Mesendoderm (in vitro differentiated cells): ENCODE data around the gene CHD6.
A peak's percentile ranks its signal among the peaks of the same experiment; 100 is the strongest.

ENCODE experiments used
- DNase-seq: peaks from one replicate; pipeline ENCODE4 v3.0.0; 2013
- H2AK5ac ChIP-seq: 2 replicates; pipeline ENCODE4 v1.6.1; 2013; ENCODE audit warnings: low read length, inconsistent platforms
- H2BK120ac ChIP-seq: 2 replicates; pipeline ENCODE4 v1.6.1; 2013; ENCODE audit warnings: low read depth, mild to moderate bottlenecking, low read length, moderate library complexity, mixed read lengths
- H2BK15ac ChIP-seq: replicated peaks from 2 replicates; pipeline ENCODE4 v1.6.1; 2013; ENCODE audit warnings: low read depth, mild to moderate bottlenecking, moderate library complexity
- H2BK5ac ChIP-seq: 2 replicates; pipeline ENCODE4 v1.6.1; 2013; ENCODE audit warnings: low read length, inconsistent platforms
- H3K18ac ChIP-seq: 2 replicates; pipeline ENCODE4 v1.6.1; 2013; ENCODE audit warnings: mild to moderate bottlenecking, low read length, mixed read lengths
- H3K23ac ChIP-seq: one replicate; pipeline ENCODE4 v1.6.1; 2013; ENCODE audit warnings: low read length
- H3K27ac ChIP-seq: 2 replicates; pipeline ENCODE4 v1.5.1; 2013; ENCODE audit warnings: low read depth, mild to moderate bottlenecking, inconsistent platforms, low read length, moderate library complexity
- H3K27me3 ChIP-seq: 2 replicates; pipeline ENCODE4 v1.6.1; 2013; ENCODE audit warnings: low read length, control low read depth, mild to moderate bottlenecking, inconsistent platforms; ENCODE audit not compliant: insufficient read depth, poor library complexity
- H3K36me3 ChIP-seq: 2 replicates; pipeline ENCODE4 v1.6.1; 2013; ENCODE audit warnings: low read length, inconsistent platforms; ENCODE audit not compliant: control insufficient read depth, insufficient read depth
- H3K4ac ChIP-seq: one replicate; pipeline ENCODE4 v1.6.1; 2013; ENCODE audit warnings: low read depth, mild to moderate bottlenecking, low read length, moderate library complexity
- H3K4me1 ChIP-seq: 2 replicates; pipeline ENCODE4 v1.6.1; 2013; ENCODE audit warnings: low read depth, low read length, inconsistent platforms; ENCODE audit not compliant: control insufficient read depth
- H3K4me2 ChIP-seq: 2 replicates; pipeline ENCODE4 v1.6.1; 2013; ENCODE audit warnings: low read length
- H3K4me3 ChIP-seq: 2 replicates; pipeline ENCODE4 v1.5.1; 2013; ENCODE audit warnings: mild to moderate bottlenecking, low read length
- H3K56ac ChIP-seq: one replicate; pipeline ENCODE4 v1.6.1; 2013; ENCODE audit warnings: low read length
- H3K79me1 ChIP-seq: 2 replicates; pipeline ENCODE4 v1.6.1; 2013; ENCODE audit warnings: low read length, inconsistent platforms
- H3K79me2 ChIP-seq: 2 replicates; pipeline ENCODE4 v1.6.1; 2013; ENCODE audit warnings: mild to moderate bottlenecking, low read length; ENCODE audit not compliant: control insufficient read depth, insufficient read depth
- H3K9ac ChIP-seq: 2 replicates; pipeline ENCODE4 v1.6.1; 2013; ENCODE audit warnings: low read length, inconsistent platforms
- H4K5ac ChIP-seq: one replicate; pipeline ENCODE4 v1.6.1; 2013; ENCODE audit warnings: low read length
- H4K8ac ChIP-seq: one replicate; pipeline ENCODE4 v1.6.1; 2013; ENCODE audit warnings: low read depth, mild to moderate bottlenecking, control low read depth, low read length, moderate library complexity
- WGBS: extraction: QIAGEN DNeasy Blood & Tissue Kit; methylation state at CpG from one replicate; pipeline ENCODE4 v1.1.7; 2013; ENCODE audit warnings: low lambda C conversion rate, missing lambda C conversion rate; ENCODE audit not compliant: insufficient coverage; ENCODE audit errors: extremely low coverage; 5-methylcytosine and 5-hydroxymethylcytosine counted together

The CHD6 gene

DNA sequence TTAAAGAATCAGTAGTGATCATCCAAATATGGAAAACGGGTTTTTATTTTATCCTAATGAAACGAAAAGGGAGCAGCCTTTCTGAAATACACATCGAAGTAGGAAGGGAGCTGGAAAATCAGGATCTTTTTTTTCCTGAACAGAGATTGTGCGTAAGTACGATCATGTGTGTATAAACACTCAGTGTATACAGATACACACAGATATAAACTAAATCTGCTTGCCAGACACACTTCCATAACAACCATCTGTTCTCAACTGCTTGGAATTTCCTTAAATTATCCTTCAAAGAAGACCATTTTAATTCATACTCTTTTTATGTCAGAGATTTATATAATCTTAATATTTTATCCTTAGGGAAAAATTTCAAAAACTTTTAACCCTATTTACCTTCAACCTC, 110.7 kb downstream of the CHD6 start:
- H3K23ac ChIP-seq = no peak overlapping the region
- WGBS = no CpG with 5 or more reads among the region's 5 CpGs
- no peaks in the 10 kb centered on the region for H3K79me2 ChIP-seq
- H3K56ac ChIP-seq = no peak overlapping the region
- no peak overlapping the region for H2BK5ac ChIP-seq
- no peak overlapping the region for H3K9ac ChIP-seq
- no peak overlapping the region for H2BK15ac ChIP-seq
- H3K4me2 ChIP-seq = no peak overlapping the region
- H4K8ac ChIP-seq = no peak overlapping the region
- no peaks in the 10 kb centered on the region for H3K27me3 ChIP-seq
- no peak overlapping the region for H3K18ac ChIP-seq
- H3K36me3 ChIP-seq = no peaks in the 10 kb centered on the region
- no peak overlapping the region for H3K4me3 ChIP-seq
- no peak overlapping the region for H3K27ac ChIP-seq
- no peak for DNase-seq
- H3K4ac ChIP-seq = no peak overlapping the region
- H2AK5ac ChIP-seq = no peak overlapping the region
- no peak overlapping the region for H4K5ac ChIP-seq
- peaks cover 5% of the 10 kb centered on the region for H3K79me1 ChIP-seq
- H2BK120ac ChIP-seq = no peak overlapping the region
- peaks cover under 1% of the 10 kb centered on the region for H3K4me1 ChIP-seq

DNA sequence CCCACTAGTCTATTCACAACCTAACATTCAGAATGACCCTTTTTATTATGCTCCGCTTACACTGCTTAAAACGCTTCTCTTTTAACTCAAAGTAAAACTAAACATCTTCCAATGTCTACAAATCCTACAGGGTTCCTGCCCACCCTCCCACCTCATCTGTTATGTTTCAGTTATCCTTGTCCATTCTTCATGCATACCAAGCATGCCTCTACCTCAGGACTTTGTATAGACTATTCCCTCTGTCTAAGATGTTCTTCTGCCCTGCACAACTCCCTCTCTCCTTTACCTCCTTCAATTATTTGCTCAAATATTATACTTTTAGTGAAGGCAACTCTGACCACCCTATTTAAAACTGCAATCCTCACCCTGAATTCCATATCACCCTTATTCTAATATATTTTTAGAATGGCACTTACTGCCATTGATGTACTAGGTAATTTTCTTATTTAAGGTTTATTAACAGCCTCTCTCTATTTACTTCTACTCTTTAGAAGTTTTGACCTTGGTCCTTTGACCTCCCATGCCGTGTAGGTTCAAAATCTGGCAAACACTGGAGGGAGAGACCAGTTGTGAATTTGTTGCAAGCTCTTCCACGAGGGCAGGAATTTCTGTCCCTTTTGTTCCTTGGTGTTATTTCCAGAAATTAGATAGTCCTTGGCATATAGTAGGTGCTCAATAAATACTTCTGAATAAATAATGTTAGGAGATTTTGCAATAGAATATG, 111.8 kb downstream of the CHD6 start:
- Histone ChIP-seq H3K4ac (no peak overlapping the region), H4K5ac (no peak overlapping the region), H3K9ac (no peak overlapping the region), H3K36me3 (no peaks in the 10 kb centered on the region), H3K4me3 (no peak overlapping the region), H2BK120ac (no peak overlapping the region), H3K27ac (no peak overlapping the region), H4K8ac (no peak overlapping the region), H3K27me3 (no peaks in the 10 kb centered on the region), H3K4me1 (no peaks in the 10 kb centered on the region), H3K4me2 (no peak overlapping the region), H2BK15ac (no peak overlapping the region), H3K56ac (no peak overlapping the region), H3K79me2 (no peaks in the 10 kb centered on the region), H3K79me1 (peaks cover 5% of the 10 kb centered on the region), H3K18ac (no peak overlapping the region), H3K23ac (no peak overlapping the region), H2BK5ac (no peak overlapping the region), H2AK5ac (no peak overlapping the region)
- no CpG with 5 or more reads among the region's 4 CpGs for WGBS
- DNase-seq = no peak

GRCh38 chr20:41505184-41505583, 113.0 kb downstream of the CHD6 start:
- no CpG with 5 or more reads among the region's 7 CpGs for WGBS
- Histone ChIP-seq H3K4me1 (no peaks in the 10 kb centered on the region), H3K79me2 (no peaks in the 10 kb centered on the region), H2AK5ac (no peak overlapping the region), H3K4me3 (no peak overlapping the region), H3K4me2 (no peak overlapping the region), H3K56ac (no peak overlapping the region), H3K18ac (no peak overlapping the region), H2BK5ac (no peak overlapping the region), H3K27me3 (no peaks in the 10 kb centered on the region), H2BK15ac (no peak overlapping the region), H3K27ac (no peak overlapping the region), H3K9ac (no peak overlapping the region), H3K36me3 (no peaks in the 10 kb centered on the region), H4K8ac (no peak overlapping the region), H4K5ac (no peak overlapping the region), H3K23ac (no peak overlapping the region), H2BK120ac (no peak overlapping the region), H3K4ac (no peak overlapping the region), H3K79me1 (peaks cover 5% of the 10 kb centered on the region)
- DNase-seq = no peak

DNA sequence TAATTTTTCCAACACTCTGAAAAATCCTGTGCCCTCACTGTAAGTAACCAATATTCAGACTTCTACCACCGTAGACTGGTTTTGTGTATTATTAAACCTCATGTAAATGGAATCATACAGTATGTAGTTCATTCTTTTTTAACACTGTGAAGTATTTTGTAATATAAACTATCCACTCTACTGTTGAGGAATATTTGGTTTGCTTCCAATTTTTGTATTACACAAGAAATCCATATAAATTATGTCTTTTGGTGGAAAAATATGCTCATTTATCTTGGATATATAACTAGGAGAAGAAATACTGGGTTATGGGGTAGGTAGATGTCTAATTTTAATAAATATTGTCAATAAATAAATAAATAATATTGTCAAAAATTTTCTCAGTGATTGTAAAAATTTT, 116.8 kb downstream of the CHD6 start:
- Histone ChIP-seq H2BK15ac (no peak overlapping the region), H2BK5ac (no peak overlapping the region), H3K36me3 (no peaks in the 10 kb centered on the region), H3K18ac (no peak overlapping the region), H2BK120ac (no peak overlapping the region), H3K4me3 (no peak overlapping the region), H3K4ac (no peak overlapping the region), H3K27me3 (no peaks in the 10 kb centered on the region), H3K4me1 (no peaks in the 10 kb centered on the region), H3K9ac (no peak overlapping the region), H2AK5ac (no peak overlapping the region), H3K27ac (no peak overlapping the region), H3K23ac (no peak overlapping the region), H3K79me1 (no peaks in the 10 kb centered on the region), H3K4me2 (no peak overlapping the region), H3K56ac (no peak overlapping the region), H4K8ac (no peak overlapping the region), H4K5ac (no peak overlapping the region), H3K79me2 (no peaks in the 10 kb centered on the region)
- no peak for DNase-seq
- WGBS = no CpG with 5 or more reads among the region's 1 CpG

- H3K18ac ChIP-seq = no peak overlapping the region
- H3K56ac ChIP-seq = no peak overlapping the region
- no peak overlapping the region for H2BK120ac ChIP-seq
- H3K79me2 ChIP-seq = no peaks in the 10 kb centered on the region
- DNase-seq = peak; percentile 60
- no peak overlapping the region for H2AK5ac ChIP-seq
- no peaks in the 10 kb centered on the region for H3K36me3 ChIP-seq
- H3K27ac ChIP-seq = no peak overlapping the region
- no peaks in the 10 kb centered on the region for H3K27me3 ChIP-seq
- H3K79me1 ChIP-seq = no peaks in the 10 kb centered on the region
- no peak overlapping the region for H3K4me2 ChIP-seq
- H3K23ac ChIP-seq = no peak overlapping the region
- H4K5ac ChIP-seq = no peak overlapping the region
- H3K4me3 ChIP-seq = no peak overlapping the region
- H2BK15ac ChIP-seq = no peak overlapping the region
- H3K4ac ChIP-seq = no peak overlapping the region
- H3K4me1 ChIP-seq = no peaks in the 10 kb centered on the region
- WGBS = no CpG with 5 or more reads among the region's 4 CpGs
- H2BK5ac ChIP-seq = no peak overlapping the region
- H4K8ac ChIP-seq = no peak overlapping the region
- H3K9ac ChIP-seq = no peak overlapping the region
These were observed 118.0 kb downstream of the CHD6 start for GRCh38 chr20:41499961-41500725.
